Activated CD8-positive, alpha-beta T cell treated with anti-CD3 and anti-CD28 coated beads, Interleukin-2, amount 10 ng/mL, durations not matched to agents 7 days and 5 days (primary cell): Measurements from ENCODE around the gene STX11. TPM values are rescaled to one million over a fixed set of nuclear protein-coding genes. Genes with fewer than 3 reads are reported as not detected.
"Not testable (repeated sequence)": the region's sequence is repeated elsewhere in the genome, so short reads cannot be mapped to it uniquely, and the experiment has no call there.

Experiments
- ATAC-seq: fragments of 150-1000 bp; cut with Tn5 transposase; one replicate; pipeline ENCODE4 v1.10.0; 2021; ENCODE audit warnings: moderate library complexity
- CTCF ChIA-PET: fragments of 350-600 bp; sonication (Branson Sonifier 250); formaldehyde crosslinking; loops from one replicate; lab custom pipeline; 2021; ENCODE audit warnings: antibody characterized with exemption; lab: Charles Lee
- POLR2A ChIA-PET: fragments of 350-600 bp; sonication (Branson Sonifier 250); formaldehyde crosslinking; loops from one replicate; lab custom pipeline; 2021; ENCODE audit warnings: antibody characterized with exemption; lab: Charles Lee
- DNase-seq: peaks from one replicate; pipeline ENCODE4 v3.0.0-alpha.2; 2020
- H3K27ac Mint-ChIP-seq: one replicate; pipeline ENCODE4 v1.8.0; 2021; ENCODE audit warnings: mild to moderate bottlenecking, mixed read lengths
- H3K27me3 Mint-ChIP-seq: one replicate; pipeline ENCODE4 v1.8.0; 2021; ENCODE audit warnings: low read depth, mixed read lengths
- H3K36me3 Mint-ChIP-seq: one replicate; pipeline ENCODE4 v1.8.0; 2021; ENCODE audit warnings: low read depth, mixed read lengths
- H3K4me1 Mint-ChIP-seq: one replicate; pipeline ENCODE4 v1.8.0; 2021; ENCODE audit warnings: low read depth, mixed read lengths
- H3K4me3 Mint-ChIP-seq: one replicate; pipeline ENCODE4 v1.8.0; 2021; ENCODE audit warnings: mild to moderate bottlenecking, mixed read lengths
- H3K9me3 Mint-ChIP-seq: one replicate; pipeline ENCODE4 v1.8.0; 2022; ENCODE audit warnings: mixed read lengths; ENCODE audit not compliant: insufficient read depth
- total RNA-seq, 2 experiments: library from RNA; stranded (reverse); gene quantifications; one replicate each; pipeline ENCODE4 v1.2.3, GENCODE V29; 2021

The STX11 gene
- total RNA-seq, 2 experiments from 2014 or later, result 13.9 to 14.1 TPM

DNA sequence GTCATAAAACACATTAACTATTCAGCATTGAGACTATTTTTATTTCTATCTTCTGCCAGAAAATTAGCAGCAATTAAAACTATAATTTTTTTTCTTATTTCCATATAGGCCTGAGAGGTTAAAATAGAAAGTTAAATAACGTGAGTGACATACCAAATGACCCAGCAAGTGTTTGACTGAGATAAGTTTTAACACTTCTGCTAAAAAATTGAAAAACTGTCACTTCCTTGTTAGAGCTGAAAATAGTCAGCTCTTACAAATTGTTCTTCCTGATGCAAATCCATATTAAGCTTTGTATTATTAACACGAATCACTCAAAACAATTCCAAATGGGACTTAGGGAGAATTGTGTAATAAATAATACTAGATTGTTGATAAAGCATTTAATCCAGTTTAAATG lies 26.5 kb upstream of the STX11 start:
- H3K27me3 Mint-ChIP-seq, result no peaks in the 10 kb centered on the region
- ATAC-seq, result no peak
- CTCF ChIA-PET, result interaction anchor here (1.1 kb wide), 2 partner anchors 17 to 95 kb away, joined by 3 to 7 read pairs; no protein-coding TSS in a partner anchor
- H3K4me1 Mint-ChIP-seq, result no peaks in the 10 kb centered on the region
- no peak overlapping the region for H3K27ac Mint-ChIP-seq
- H3K4me3 Mint-ChIP-seq, result no peak overlapping the region
- no peaks in the 10 kb centered on the region for H3K36me3 Mint-ChIP-seq
- POLR2A ChIA-PET, result no interaction called here
- no peak for DNase-seq
- no peaks in the 10 kb centered on the region for H3K9me3 Mint-ChIP-seq

DNA sequence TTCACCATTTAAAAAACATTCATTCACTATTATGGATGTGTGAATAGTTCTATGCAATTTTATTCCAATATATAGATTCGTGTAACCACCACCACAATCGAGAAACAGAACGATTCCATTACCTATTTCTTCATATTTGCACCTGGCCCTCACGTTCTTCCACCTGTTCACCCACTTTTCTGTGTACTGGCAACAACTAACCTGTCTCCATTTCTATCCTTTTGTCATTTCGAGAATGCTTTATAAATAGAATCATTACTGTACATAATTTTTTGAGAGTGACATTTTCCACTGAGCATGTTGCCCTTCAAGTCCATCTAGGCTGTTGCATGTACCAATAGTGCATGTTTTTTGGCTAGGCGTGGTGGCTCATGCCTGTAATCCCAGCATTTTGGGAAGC lies 23.2 kb upstream of the STX11 start:
- Mint-ChIP-seq H3K36me3 (no peaks in the 10 kb centered on the region), H3K4me1 (peaks cover 9% of the 10 kb centered on the region), H3K27ac (no peak overlapping the region), H3K27me3 (no peaks in the 10 kb centered on the region), H3K9me3 (no peaks in the 10 kb centered on the region), H3K4me3 (no peak overlapping the region)
- DNase-seq, result no peak
- ATAC-seq, result no peak
- POLR2A ChIA-PET, result no interaction called here
- CTCF ChIA-PET, result interaction anchor here (1.2 kb wide), 1 partner anchor 12 kb away, joined by 3 read pairs; no protein-coding TSS in a partner anchor

DNA sequence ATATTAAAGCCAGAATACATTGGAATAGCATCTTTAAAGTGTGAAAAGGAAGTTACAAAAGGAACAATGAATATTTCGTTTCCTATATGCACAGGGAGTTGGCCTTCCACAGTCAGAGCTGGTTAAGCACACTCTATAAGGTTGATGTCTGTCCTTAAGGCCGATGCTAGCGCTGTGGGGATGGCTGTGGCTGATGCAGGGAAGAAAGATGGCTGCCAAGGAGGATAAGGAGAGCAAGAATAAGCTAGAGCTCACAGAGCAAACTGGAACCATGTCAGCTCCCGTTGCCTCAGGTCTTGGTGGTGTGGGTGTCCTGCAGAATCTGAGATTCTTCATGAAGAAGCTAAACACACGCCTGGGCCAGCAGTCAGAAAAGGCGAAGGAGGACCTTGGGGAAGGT lies 20.8 kb upstream of the STX11 start:
- POLR2A ChIA-PET, result interaction anchor here (0.9 kb wide), 1 partner anchor 15 kb away, joined by 4 read pairs; no protein-coding TSS in a partner anchor
- no peaks in the 10 kb centered on the region for H3K9me3 Mint-ChIP-seq
- CTCF ChIA-PET, result interaction anchor here (0.9 to 1.1 kb wide), 2 partner anchors 27 to 109 kb away, joined by 3 to 4 read pairs; no protein-coding TSS in a partner anchor
- H3K4me1 Mint-ChIP-seq, result peaks cover 9% of the 10 kb centered on the region
- no peak overlapping the region for H3K4me3 Mint-ChIP-seq
- ATAC-seq (no peak), DNase-seq (no peak)
- peaks cover 2% of the 10 kb centered on the region for H3K27me3 Mint-ChIP-seq
- no peak overlapping the region for H3K27ac Mint-ChIP-seq
- H3K36me3 Mint-ChIP-seq, result no peaks in the 10 kb centered on the region

DNA sequence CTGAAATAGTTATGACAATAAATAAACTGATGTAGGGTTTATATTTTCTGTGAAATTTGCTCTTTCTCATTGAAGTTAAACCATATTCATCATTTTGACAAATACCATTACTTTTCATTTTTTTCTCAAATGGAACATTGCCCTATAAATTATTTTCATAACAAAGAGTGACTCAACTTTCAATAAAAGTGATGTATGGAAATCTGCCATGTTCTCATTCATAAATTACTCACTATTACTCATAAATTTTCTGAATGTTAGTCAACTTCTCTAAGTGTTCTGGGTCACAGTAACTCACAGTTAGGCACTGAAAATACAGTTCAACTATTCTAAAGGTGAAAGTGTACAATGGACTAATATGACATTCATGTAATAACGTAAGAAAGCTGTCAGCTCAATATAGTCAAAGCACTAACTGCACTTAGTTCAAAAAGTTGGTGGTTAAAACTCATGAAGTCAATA lies 19.0 kb upstream of the STX11 start:
- Mint-ChIP-seq H3K4me3 (no peak overlapping the region), H3K36me3 (no peaks in the 10 kb centered on the region), H3K27me3 (peaks cover 2% of the 10 kb centered on the region), H3K4me1 (peaks cover 9% of the 10 kb centered on the region), H3K27ac (no peak overlapping the region), H3K9me3 (no peaks in the 10 kb centered on the region)
- POLR2A ChIA-PET, result no interaction called here
- no peak for ATAC-seq
- CTCF ChIA-PET, result interaction anchor here (0.7 to 1.0 kb wide), 2 partner anchors 16 to 26 kb away, joined by 3 read pairs; no protein-coding TSS in a partner anchor
- DNase-seq, result no peak

DNA sequence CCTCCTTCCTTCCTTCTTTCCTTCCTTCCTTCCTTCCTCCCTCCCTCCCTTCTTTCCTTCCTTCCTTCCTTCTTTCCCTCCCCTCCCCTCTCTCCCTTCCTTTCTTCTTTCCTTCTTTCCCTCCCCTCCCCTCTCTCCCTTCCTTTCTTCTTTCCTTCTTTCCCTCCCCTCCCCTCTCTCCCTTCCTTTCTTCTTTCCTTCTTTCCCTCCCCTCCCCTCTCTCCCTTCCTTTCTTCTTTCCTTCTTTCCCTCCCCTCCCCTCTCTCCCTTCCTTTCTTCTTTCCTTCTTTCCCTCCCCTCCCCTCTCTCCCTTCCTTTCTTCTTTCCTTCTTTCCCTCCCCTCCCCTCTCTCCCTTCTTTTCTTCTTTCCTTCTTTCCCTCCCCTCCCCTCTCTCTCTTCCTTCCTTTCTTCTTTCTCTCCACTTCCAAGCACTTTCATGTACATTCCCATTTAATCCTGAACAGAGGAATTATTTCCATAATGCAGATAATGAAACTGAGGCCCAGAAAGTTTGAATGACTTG lies 18.1 kb upstream of the STX11 start:
- H3K4me3 Mint-ChIP-seq, H3K27ac Mint-ChIP-seq, CTCF ChIA-PET, ATAC-seq, H3K27me3 Mint-ChIP-seq, POLR2A ChIA-PET, H3K4me1 Mint-ChIP-seq, DNase-seq, H3K9me3 Mint-ChIP-seq, H3K36me3 Mint-ChIP-seq: not testable (repeated sequence)

DNA sequence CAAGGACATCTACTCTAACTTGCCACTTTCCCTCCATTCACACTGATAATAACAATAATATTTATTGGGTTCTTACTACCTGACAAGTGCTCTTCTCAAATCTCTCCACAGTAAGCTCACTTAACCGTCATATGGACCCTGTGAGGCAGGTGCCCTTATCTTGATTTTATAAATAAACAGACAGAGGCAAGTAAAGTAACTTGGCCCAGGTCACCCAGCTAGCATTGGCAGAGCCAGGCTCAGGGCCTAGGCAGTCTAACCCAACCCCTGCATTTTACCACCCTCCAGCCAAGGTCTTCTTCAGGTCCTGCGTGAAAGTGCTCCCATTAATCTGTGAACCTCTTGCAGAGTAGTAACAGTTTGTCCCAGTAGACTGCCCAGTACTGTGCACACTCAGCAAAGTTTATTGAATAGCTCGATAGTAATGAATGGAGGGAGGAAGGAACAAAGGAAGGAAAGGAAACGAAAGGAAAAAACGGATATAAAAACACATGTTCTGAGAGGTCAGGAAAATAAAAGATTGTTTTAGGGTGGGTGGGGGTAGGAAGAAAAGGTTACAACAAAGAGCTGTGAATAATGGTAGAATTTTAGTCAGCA lies 17.0 kb upstream of the STX11 start:
- ChIA-PET POLR2A (no interaction called here), CTCF (no interaction called here)
- no peak for DNase-seq
- Mint-ChIP-seq H3K9me3 (no peaks in the 10 kb centered on the region), H3K27me3 (peaks cover 2% of the 10 kb centered on the region), H3K4me1 (peaks cover 9% of the 10 kb centered on the region), H3K36me3 (no peaks in the 10 kb centered on the region), H3K4me3 (no peak overlapping the region), H3K27ac (no peak overlapping the region)
- no peak for ATAC-seq

DNA sequence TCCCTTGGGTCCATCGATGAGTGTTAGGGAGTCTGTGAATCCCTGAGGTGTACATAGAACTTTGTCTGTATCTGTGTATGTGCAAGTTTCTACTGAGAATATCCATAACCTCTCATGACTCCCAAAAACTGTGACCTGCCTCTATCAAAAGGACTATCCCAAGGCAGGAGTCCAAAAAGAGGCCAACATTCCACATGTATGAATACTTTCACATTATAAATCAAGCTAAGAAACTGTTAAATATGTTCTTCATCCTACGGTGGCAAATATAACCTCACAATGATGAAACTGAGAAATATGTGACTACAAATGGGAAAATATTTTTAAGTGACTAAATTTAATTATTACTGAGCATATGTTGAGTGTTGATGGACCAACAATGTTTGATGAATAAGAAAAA lies 16.1 kb upstream of the STX11 start:
- H3K4me1 Mint-ChIP-seq, result peaks cover 9% of the 10 kb centered on the region
- no peak overlapping the region for H3K4me3 Mint-ChIP-seq
- no peak overlapping the region for H3K27ac Mint-ChIP-seq
- no peaks in the 10 kb centered on the region for H3K9me3 Mint-ChIP-seq
- DNase-seq (no peak), ATAC-seq (no peak)
- ChIA-PET CTCF (no interaction called here), POLR2A (no interaction called here)
- H3K27me3 Mint-ChIP-seq, result peaks cover 2% of the 10 kb centered on the region
- H3K36me3 Mint-ChIP-seq, result no peaks in the 10 kb centered on the region

DNA sequence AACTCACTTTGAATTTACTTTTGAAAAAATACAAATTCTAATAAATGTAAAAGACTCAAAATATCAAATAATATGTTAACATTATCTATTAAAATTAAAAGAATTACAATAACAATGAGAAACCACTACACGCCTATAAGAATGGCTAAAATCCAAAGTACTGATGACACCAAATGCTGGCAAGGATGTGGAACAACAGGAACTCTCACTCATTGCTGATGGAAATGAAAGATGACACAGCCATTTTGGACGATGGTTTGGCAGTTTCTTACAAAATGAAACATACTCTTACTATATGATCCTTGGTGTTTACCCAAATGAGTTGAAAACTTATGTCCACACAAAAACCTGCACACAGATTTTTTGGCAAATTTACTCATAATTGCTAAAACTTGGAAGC lies 15.6 kb upstream of the STX11 start:
- DNase-seq (no peak), ATAC-seq (no peak)
- Mint-ChIP-seq H3K27me3 (peaks cover 2% of the 10 kb centered on the region), H3K9me3 (no peaks in the 10 kb centered on the region), H3K4me1 (peaks cover 9% of the 10 kb centered on the region), H3K27ac (no peak overlapping the region), H3K4me3 (no peak overlapping the region), H3K36me3 (no peaks in the 10 kb centered on the region)
- POLR2A ChIA-PET, result no interaction called here
- CTCF ChIA-PET, result no interaction called here

DNA sequence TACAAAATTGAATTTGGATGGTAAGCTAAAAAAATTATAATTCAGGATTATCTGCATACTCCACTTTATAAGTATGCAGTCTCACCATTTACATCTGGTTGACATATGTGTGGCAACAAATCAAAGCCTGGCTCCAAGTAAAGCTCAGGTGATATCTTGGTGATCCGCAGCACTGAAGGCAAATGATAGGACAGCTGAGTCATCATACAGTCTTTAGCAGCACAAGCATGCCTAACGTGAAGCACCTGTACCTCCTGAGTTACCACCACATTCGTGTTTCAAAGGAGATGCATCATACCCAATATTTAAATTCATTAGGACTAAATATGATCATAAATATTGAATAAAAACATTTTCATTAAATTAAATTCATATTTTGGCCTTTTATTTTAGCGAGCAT lies 11.8 kb upstream of the STX11 start:
- DNase-seq (no peak), ATAC-seq (no peak)
- no peaks in the 10 kb centered on the region for H3K36me3 Mint-ChIP-seq
- no peaks in the 10 kb centered on the region for H3K9me3 Mint-ChIP-seq
- no peak overlapping the region for H3K27ac Mint-ChIP-seq
- H3K4me3 Mint-ChIP-seq, result no peak overlapping the region
- H3K4me1 Mint-ChIP-seq, result no peaks in the 10 kb centered on the region
- ChIA-PET CTCF (interaction anchor here (0.5 to 1.1 kb wide), 3 partner anchors 9 to 879 kb away, joined by 3 read pairs; no protein-coding TSS in a partner anchor), POLR2A (interaction anchor here (1.1 kb wide), 1 partner anchor 39 kb away, joined by 3 read pairs; no protein-coding TSS in a partner anchor)
- peaks cover 2% of the 10 kb centered on the region for H3K27me3 Mint-ChIP-seq

DNA sequence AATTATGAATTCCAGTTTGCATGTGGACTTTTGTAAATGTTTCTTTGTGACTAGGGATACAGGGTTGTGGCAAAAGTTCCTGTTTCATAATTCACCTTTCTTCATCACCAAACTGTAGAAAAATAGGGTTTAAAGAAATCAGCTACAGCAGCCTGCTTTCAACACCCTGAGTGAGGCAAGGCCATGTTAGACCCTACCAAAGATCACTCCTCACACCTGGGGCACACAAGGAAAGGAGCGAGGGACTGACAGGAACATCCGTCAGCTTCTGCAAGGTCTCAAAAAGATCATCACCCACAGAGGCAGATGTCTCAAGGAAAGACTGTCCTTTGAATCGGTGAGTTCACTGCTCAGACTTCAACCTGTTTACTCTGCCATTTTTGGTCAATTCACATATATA lies 10.5 kb upstream of the STX11 start:
- CTCF ChIA-PET, result interaction anchor here (0.6 kb wide), 1 partner anchor 196 kb away, joined by 3 read pairs; no protein-coding TSS in a partner anchor

DNA sequence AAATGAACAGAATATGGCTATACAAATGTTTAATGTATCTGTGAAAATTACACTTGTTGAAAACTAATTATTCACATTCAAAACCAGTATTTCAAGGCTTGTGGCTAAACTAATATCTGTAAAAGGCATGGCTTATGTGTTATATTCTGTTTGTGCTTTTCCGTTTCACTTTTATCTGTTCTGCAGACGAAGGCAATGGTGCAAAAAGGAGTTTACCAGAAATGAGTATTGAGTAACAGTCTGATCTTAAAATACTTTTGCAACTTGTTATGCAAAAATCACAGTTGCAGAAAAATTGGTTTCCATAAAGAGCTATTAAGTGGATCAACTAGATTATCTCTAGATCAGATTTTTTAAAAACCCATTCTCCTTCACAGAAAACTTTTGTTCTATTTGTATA lies 9.4 kb upstream of the STX11 start:
- no peaks in the 10 kb centered on the region for H3K9me3 Mint-ChIP-seq
- POLR2A ChIA-PET, result no interaction called here
- no peak overlapping the region for H3K4me3 Mint-ChIP-seq
- peaks cover 3% of the 10 kb centered on the region for H3K27me3 Mint-ChIP-seq
- H3K27ac Mint-ChIP-seq, result no peak overlapping the region
- DNase-seq, result no peak
- CTCF ChIA-PET, result no interaction called here
- H3K4me1 Mint-ChIP-seq, result no peaks in the 10 kb centered on the region
- H3K36me3 Mint-ChIP-seq, result no peaks in the 10 kb centered on the region
- no peak for ATAC-seq

More for the DNA sequence above, 10.5 kb upstream of the STX11 start:
- ATAC-seq (no peak), DNase-seq (no peak)
- POLR2A ChIA-PET, result no interaction called here
- Mint-ChIP-seq H3K27me3 (no peaks in the 10 kb centered on the region), H3K4me3 (no peak overlapping the region), H3K4me1 (no peaks in the 10 kb centered on the region), H3K27ac (no peak overlapping the region), H3K36me3 (no peaks in the 10 kb centered on the region), H3K9me3 (no peaks in the 10 kb centered on the region)

DNA sequence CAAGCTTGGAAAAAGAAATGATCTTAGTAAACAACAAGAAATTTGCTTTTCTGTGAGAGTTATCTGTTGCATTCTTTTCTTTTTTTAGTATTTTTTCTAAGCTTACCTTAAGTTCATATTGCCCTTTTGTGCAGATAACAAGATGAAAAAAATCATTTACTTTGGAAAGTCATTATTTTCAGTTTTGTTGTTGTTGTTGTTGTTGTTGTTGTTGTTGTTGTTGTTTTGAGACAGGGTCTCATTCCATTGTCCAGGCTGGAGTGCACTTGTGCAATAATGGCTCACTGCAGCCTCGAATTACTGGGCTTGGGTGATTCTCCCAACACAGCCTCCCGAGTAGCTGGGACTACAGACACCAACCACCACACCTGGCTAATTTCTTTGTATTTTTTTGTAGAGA lies 8.8 kb upstream of the STX11 start:
- Mint-ChIP-seq H3K4me3 (no peak overlapping the region), H3K9me3 (no peaks in the 10 kb centered on the region), H3K36me3 (no peaks in the 10 kb centered on the region), H3K4me1 (no peaks in the 10 kb centered on the region), H3K27ac (no peak overlapping the region), H3K27me3 (peaks cover 3% of the 10 kb centered on the region)
- no peak for DNase-seq
- ATAC-seq, result no peak
- POLR2A ChIA-PET, result no interaction called here
- CTCF ChIA-PET, result no interaction called here
